Medulla oblongata (tissue), 1 donor: Measurements from ENCODE around the gene SPOCK1.
"Not testable (repeated sequence)": the region's sequence is repeated elsewhere in the genome, so short reads cannot be mapped to it uniquely, and the experiment has no call there.

Experiments
- DNase-seq: peaks from one replicate; pipeline ENCODE4 v3.0.0-alpha.2; 2015; ENCODE audit errors: extremely low spot score

The SPOCK1 gene

GRCh38 chr5:137266186-137266585 is 232.9 kb downstream of the SPOCK1 start:
- DNase-seq, result no peak

- DNase-seq, result no peak
These were observed 233.7 kb downstream of the SPOCK1 start for GRCh38 chr5:137265457-137265856.

GRCh38 chr5:137264573-137264972 is 234.6 kb downstream of the SPOCK1 start:
- DNase-seq, result no peak

GRCh38 chr5:137264041-137264440 is 235.1 kb downstream of the SPOCK1 start:
- no peak for DNase-seq

GRCh38 chr5:137263371-137264005 is 235.6 kb downstream of the SPOCK1 start:
- DNase-seq, result no peak

- DNase-seq, result no peak
These were observed 236.3 kb downstream of the SPOCK1 start for GRCh38 chr5:137262818-137263217.

GRCh38 chr5:137260820-137261695 is 238.1 kb downstream of the SPOCK1 start:
- no peak for DNase-seq

GRCh38 chr5:137259115-137259514 is 240.0 kb downstream of the SPOCK1 start:
- DNase-seq, result not testable (repeated sequence)

- peak; percentile 63 for DNase-seq
These were observed 244.7 kb downstream of the SPOCK1 start for GRCh38 chr5:137254119-137255090.

- peak; percentile 43 for DNase-seq
These were observed 246.6 kb downstream of the SPOCK1 start for GRCh38 chr5:137252512-137252911.

GRCh38 chr5:137250421-137250820 is 248.7 kb downstream of the SPOCK1 start:
- DNase-seq, result peak; percentile 33

GRCh38 chr5:137248527-137248926 is 250.6 kb downstream of the SPOCK1 start:
- DNase-seq, result no peak

- DNase-seq, result no peak
These were observed 253.7 kb downstream of the SPOCK1 start for GRCh38 chr5:137245438-137245837.

GRCh38 chr5:137240285-137240684 is 258.8 kb downstream of the SPOCK1 start:
- DNase-seq, result no peak

GRCh38 chr5:137236849-137237507 is 262.1 kb downstream of the SPOCK1 start:
- no peak for DNase-seq

- no peak for DNase-seq
These were observed 262.9 kb downstream of the SPOCK1 start for GRCh38 chr5:137236252-137236651.

GRCh38 chr5:137234973-137235943 is 263.9 kb downstream of the SPOCK1 start:
- DNase-seq, result no peak

GRCh38 chr5:137233726-137234125 is 265.4 kb downstream of the SPOCK1 start:
- no peak for DNase-seq

- not testable (repeated sequence) for DNase-seq
These were observed 265.8 kb downstream of the SPOCK1 start for GRCh38 chr5:137233304-137233703.

GRCh38 chr5:137231540-137231939 is 267.6 kb downstream of the SPOCK1 start:
- no peak for DNase-seq
